HepG2 (cell line): ENCODE measurements around the gene PAK6. TPM values are rescaled to one million over a fixed set of nuclear protein-coding genes. Genes with fewer than 3 reads are reported as not detected.

ENCODE experiments used
- ATAC-seq: fragments of 200-7000 bp; cut with Tn5 transposase; 3 replicates; pipeline ENCODE4 v1.9.1; 2020; ENCODE audit warnings: mild to moderate bottlenecking, moderate library complexity
- BruUV-seq: library from RNA; stranded (reverse); fragments of 400-500 nt; replicated peaks from 2 replicates; lab custom pipeline; 2021; lab: Mats Ljungman, UMichigan
- CTCF ChIA-PET: fragments of 300-600 bp; formaldehyde crosslinking; extraction: SDS; loops from one replicate; lab custom pipeline; 2021; ENCODE audit warnings: low total read pairs, inconsistent platforms, low intra/inter-chr PET ratio; lab: Yijun Ruan, JAX
- POLR2A ChIA-PET: fragments of 350-600 bp; sonication (Branson Sonifier 250); formaldehyde crosslinking; loops from one replicate; lab custom pipeline; 2020; ENCODE audit warnings: antibody characterized with exemption, inconsistent platforms; lab: Yijun Ruan, JAX
- DNase-seq: peaks from one replicate; pipeline ENCODE4 v3.0.0-alpha.2; 2015; ENCODE audit warnings: low spot score
- FAIRE-seq: peaks from 3 replicates; lab custom pipeline; 2011; peaks lifted over from hg19 to GRCh38; lab: Jason Lieb, UNC
- H2AFZ ChIP-seq: one replicate; pipeline ENCODE4 v1.6.1; 2011; ENCODE audit warnings: low read length, inconsistent platforms
- H3K27ac ChIP-seq: fragments of 300-600 bp; 3 replicates; pipeline ENCODE4 v1.8.0; 2011; ENCODE audit warnings: mixed run types, mild to moderate bottlenecking, mixed read lengths, low read length, inconsistent platforms; ENCODE audit not compliant: insufficient read depth; ENCODE audit errors: extremely low read length
- H3K27me3 ChIP-seq, 2 experiments: fragments of 200-600 bp in 1 of 2; 2 replicates in 1 of 2; 3 replicates in 1 of 2; pipeline versions ENCODE4 v1.6.0 to v1.8.0; 2011; ENCODE audit warnings: low read length in 2 of 2, mild to moderate bottlenecking in 2 of 2, moderate library complexity in 2 of 2, inconsistent platforms in 1 of 2; ENCODE audit not compliant: insufficient read depth in 2 of 2, control insufficient read depth in 1 of 2
- H3K36me3 ChIP-seq, 2 experiments: fragments of 200-600 bp in 1 of 2; replicated peaks in 1 of 2; 2 replicates in 1 of 2; 3 replicates in 1 of 2; pipeline versions ENCODE4 v1.5.1 to v1.8.0; 2011; ENCODE audit warnings: low read length in 2 of 2, inconsistent platforms in 1 of 2; ENCODE audit not compliant: insufficient read depth in 2 of 2, control insufficient read depth in 1 of 2
- H3K4me1 ChIP-seq: 2 replicates; pipeline ENCODE4 v1.5.1; 2012; ENCODE audit warnings: low read length, inconsistent platforms; ENCODE audit not compliant: insufficient read depth
- H3K4me2 ChIP-seq: 2 replicates; pipeline ENCODE4 v1.6.0; 2011; ENCODE audit warnings: low read depth, low read length, inconsistent platforms
- H3K4me3 ChIP-seq, 3 experiments: fragments of 200-600 bp in 1 of 3; sonication (generic), shearing (Covaris generic) in 1 of 3; replicated peaks in 1 of 3; 2 replicates each; pipeline ENCODE4 v1.5.1; 2011 to 2016; ENCODE audit warnings: low read length in 3 of 3, inconsistent platforms in 2 of 3, low read depth in 2 of 3, mild to moderate bottlenecking in 2 of 3, control low read depth in 1 of 3, mixed read lengths in 1 of 3; ENCODE audit not compliant: insufficient read depth in 1 of 3
- H3K79me2 ChIP-seq: one replicate; pipeline ENCODE4 v1.6.1; 2011; ENCODE audit warnings: low read length, inconsistent platforms; ENCODE audit not compliant: insufficient read depth
- H3K9ac ChIP-seq: 2 replicates; pipeline ENCODE4 v1.6.0; 2011; ENCODE audit warnings: mild to moderate bottlenecking, low read depth, low read length, inconsistent platforms; ENCODE audit not compliant: insufficient read depth
- H3K9me3 ChIP-seq: 2 replicates; pipeline ENCODE4 v1.5.1; 2012; ENCODE audit warnings: mild to moderate bottlenecking, low read length
- H4K20me1 ChIP-seq: 2 replicates; pipeline ENCODE4 v1.6.0; 2011; ENCODE audit warnings: inconsistent platforms, mild to moderate bottlenecking, low read length, moderate library complexity; ENCODE audit not compliant: insufficient read depth
- HES4 ChIP-seq: sonication (generic); formaldehyde crosslinking; IDR thresholded peaks from 2 replicates; pipeline ENCODE4 v1.9.0; 2021; ENCODE audit warnings: mild to moderate bottlenecking, missing genetic modification reagents, borderline replicate concordance
- PLRG1 ChIP-seq: fragments of 450-650 bp; conservative IDR thresholded peaks from 2 replicates; pipeline ENCODE4 v1.6.1; 2016
- ZNF256 ChIP-seq: sonication (generic); formaldehyde crosslinking; conservative IDR thresholded peaks from 2 replicates; pipeline ENCODE4 v1.4.0; 2020; ENCODE audit warnings: missing genetic modification reagents
- ZNF446 ChIP-seq: sonication (generic); formaldehyde crosslinking; IDR thresholded peaks from 2 replicates; pipeline ENCODE4 v1.5.0; 2020; ENCODE audit warnings: mild to moderate bottlenecking, missing genetic modification reagents
- ZNF607 ChIP-seq: sonication (generic); formaldehyde crosslinking; IDR thresholded peaks from 2 replicates; pipeline ENCODE4 v1.5.1; 2020; ENCODE audit warnings: missing genetic modification reagents, mild to moderate bottlenecking, borderline replicate concordance
- WGBS: methylation state at CpG from one replicate; pipeline ENCODE4 v1.1.6; 2017; ENCODE audit warnings: low lambda C conversion rate; 5-methylcytosine and 5-hydroxymethylcytosine counted together
- in situ Hi-C: cut with HindIII; loops from 2 replicates; pipeline ENCODE4 v1.10.0; 2017; ENCODE audit warnings: low pct_unique_long_range_greater_than_20kb; ENCODE audit not compliant: extremely low pct_ligation_motif_present
- intact Hi-C: fragments of 100-400 bp; cut with micrococcal nuclease; formaldehyde crosslinking; loops from one replicate; pipeline ENCODE4 v1.10.0; 2022; ENCODE audit not compliant: unreplicated experiment
- polyA plus RNA-seq, 8 experiments: library from polyadenylated mRNA; depleted of rRNA in 3 of 8; stranded (reverse) in 7 of 8; unstranded in 1 of 8; fragments of >200 nt; fragmentation: Illumina TruSeq in 4 of 8; extraction: Trizol in 4 of 8; gene quantifications; 2 replicates each; pipeline versions ENCODE4 v1.2.1 to v1.2.3, GENCODE V29; 2011 to 2016; ENCODE audit warnings: low read depth in 4 of 8, missing spikeins in 1 of 8, mixed read lengths in 1 of 8; ENCODE audit not compliant: insufficient read depth in 1 of 8
- total RNA-seq, 5 experiments: library from RNA; depleted of rRNA; stranded (reverse); fragments of >200 nt; fragmentation: Illumina TruSeq; extraction: Trizol; gene quantifications; 2 replicates each; pipeline ENCODE4 v1.2.3, GENCODE V29; 2016; ENCODE audit warnings: low read depth in 1 of 5
- TF ChIP-seq, protein P1 (sequence below): sonication (generic); formaldehyde crosslinking; IDR thresholded peaks from 2 replicates; pipeline ENCODE4 v1.4.0; 2020; ENCODE audit warnings: missing genetic modification reagents, borderline replicate concordance
- TF ChIP-seq, protein P2 (sequence below): sonication (generic); formaldehyde crosslinking; conservative IDR thresholded peaks from 2 replicates; pipeline ENCODE4 v1.4.0; 2020; ENCODE audit warnings: missing genetic modification reagents
- TF ChIP-seq, protein P3 (sequence below): sonication (generic); formaldehyde crosslinking; IDR thresholded peaks from 2 replicates; pipeline ENCODE4 v1.4.0; 2020; ENCODE audit warnings: missing genetic modification reagents

The PAK6 gene
- total and polyA plus RNA-seq, 2 of the 13 experiments (the other 11 are each of a cell fraction or from before 2014, with no cell fraction given): 0.07 TPM; not detected in 1

DNA sequence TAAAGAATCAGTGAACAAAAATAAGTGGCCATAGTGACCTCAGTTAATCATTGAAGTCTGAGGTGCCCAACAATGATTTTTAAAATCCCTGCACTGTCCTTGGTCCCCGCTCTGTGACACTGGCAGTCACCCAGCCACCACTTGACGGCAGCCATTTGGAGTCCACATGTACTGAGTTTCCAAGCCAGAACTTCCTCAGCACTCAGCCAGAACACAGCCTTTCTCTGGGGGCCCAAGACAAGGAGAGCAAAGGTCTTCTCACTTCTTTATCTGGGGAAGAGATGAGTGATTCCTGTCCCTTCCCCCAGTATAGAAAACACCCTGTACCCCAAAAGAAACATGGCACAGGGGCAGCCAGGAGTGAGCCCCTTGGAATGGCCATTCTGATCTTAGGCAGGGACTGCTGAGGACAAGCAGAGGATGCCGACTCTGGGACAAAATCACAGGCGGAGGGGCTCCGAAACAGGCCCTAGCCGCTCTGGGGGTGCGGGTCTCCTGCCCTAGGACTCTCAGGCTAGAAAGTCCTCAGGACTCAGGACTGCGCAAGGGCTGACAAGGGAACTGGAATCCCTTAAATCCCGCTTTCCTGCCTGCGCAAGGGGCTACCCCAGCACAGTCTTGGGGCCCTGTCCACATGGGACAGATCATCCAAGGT is 12.8 kb downstream of the PAK6 start:
- DNase-seq (no peak), FAIRE-seq (no peak), ATAC-seq (no peak)
- Histone ChIP-seq H3K79me2 (no peaks in the 10 kb centered on the region), H3K4me2 (no peak overlapping the region), H3K4me3 (no peak overlapping the region), H3K4me1 (peaks cover 22% of the 10 kb centered on the region), H4K20me1 (no peaks in the 10 kb centered on the region), H3K27ac (no peak overlapping the region), H3K9me3 (no peaks in the 10 kb centered on the region), H3K9ac (no peak overlapping the region), H2AFZ (no peak overlapping the region), H3K36me3 (no peaks in the 10 kb centered on the region), H3K27me3 (peaks cover 1 to 69% of the 10 kb centered on the region in 2 experiments; a peak in 4 of 5 replicates)
- BruUV-seq: no TSS peak
- 47% methylated on average over 3 of the region's 10 CpGs for WGBS
- intact Hi-C loops (no loop called here), in situ Hi-C loops (no loop called here)
- POLR2A ChIA-PET: no interaction called here
- no peak for TF ChIP-seq ZNF256 (CRISPR knock-in tag)
- CTCF ChIA-PET: interaction anchor here (1.6 kb wide), 1 partner anchor 23 kb away, joined by 5 read pairs; no protein-coding TSS in a partner anchor

GRCh38 chr15:40252141-40252437 is 13.2 kb downstream of the PAK6 start:
- Histone ChIP-seq H3K4me3 (no peak overlapping the region), H3K9me3 (no peaks in the 10 kb centered on the region), H4K20me1 (no peaks in the 10 kb centered on the region), H3K9ac (no peak overlapping the region), H3K4me2 (no peak overlapping the region), H3K27me3 (peaks cover 1 to 66% of the 10 kb centered on the region in 2 experiments; a peak in 4 of 5 replicates), H3K79me2 (no peaks in the 10 kb centered on the region), H3K27ac (no peak overlapping the region), H2AFZ (no peak overlapping the region), H3K4me1 (peaks cover 27% of the 10 kb centered on the region), H3K36me3 (no peaks in the 10 kb centered on the region)
- BruUV-seq: no TSS peak
- ATAC-seq: no peak
- ChIA-PET POLR2A (no interaction called here), CTCF (interaction anchor here (1.6 kb wide), 1 partner anchor 23 kb away, joined by 5 read pairs; no protein-coding TSS in a partner anchor)
- no peak for DNase-seq
- FAIRE-seq: no peak
- no CpG with 5 or more reads among the region's 27 CpGs for WGBS
- intact Hi-C loops: no loop called here
- in situ Hi-C loops: no loop called here
- TF ChIP-seq ZNF446 (CRISPR knock-in tag) (no peak), PLRG1 (no peak), ZNF607 (CRISPR knock-in tag) (no peak), HES4 (CRISPR knock-in tag) (no peak)
- TF ChIP-seq, protein P1, sequence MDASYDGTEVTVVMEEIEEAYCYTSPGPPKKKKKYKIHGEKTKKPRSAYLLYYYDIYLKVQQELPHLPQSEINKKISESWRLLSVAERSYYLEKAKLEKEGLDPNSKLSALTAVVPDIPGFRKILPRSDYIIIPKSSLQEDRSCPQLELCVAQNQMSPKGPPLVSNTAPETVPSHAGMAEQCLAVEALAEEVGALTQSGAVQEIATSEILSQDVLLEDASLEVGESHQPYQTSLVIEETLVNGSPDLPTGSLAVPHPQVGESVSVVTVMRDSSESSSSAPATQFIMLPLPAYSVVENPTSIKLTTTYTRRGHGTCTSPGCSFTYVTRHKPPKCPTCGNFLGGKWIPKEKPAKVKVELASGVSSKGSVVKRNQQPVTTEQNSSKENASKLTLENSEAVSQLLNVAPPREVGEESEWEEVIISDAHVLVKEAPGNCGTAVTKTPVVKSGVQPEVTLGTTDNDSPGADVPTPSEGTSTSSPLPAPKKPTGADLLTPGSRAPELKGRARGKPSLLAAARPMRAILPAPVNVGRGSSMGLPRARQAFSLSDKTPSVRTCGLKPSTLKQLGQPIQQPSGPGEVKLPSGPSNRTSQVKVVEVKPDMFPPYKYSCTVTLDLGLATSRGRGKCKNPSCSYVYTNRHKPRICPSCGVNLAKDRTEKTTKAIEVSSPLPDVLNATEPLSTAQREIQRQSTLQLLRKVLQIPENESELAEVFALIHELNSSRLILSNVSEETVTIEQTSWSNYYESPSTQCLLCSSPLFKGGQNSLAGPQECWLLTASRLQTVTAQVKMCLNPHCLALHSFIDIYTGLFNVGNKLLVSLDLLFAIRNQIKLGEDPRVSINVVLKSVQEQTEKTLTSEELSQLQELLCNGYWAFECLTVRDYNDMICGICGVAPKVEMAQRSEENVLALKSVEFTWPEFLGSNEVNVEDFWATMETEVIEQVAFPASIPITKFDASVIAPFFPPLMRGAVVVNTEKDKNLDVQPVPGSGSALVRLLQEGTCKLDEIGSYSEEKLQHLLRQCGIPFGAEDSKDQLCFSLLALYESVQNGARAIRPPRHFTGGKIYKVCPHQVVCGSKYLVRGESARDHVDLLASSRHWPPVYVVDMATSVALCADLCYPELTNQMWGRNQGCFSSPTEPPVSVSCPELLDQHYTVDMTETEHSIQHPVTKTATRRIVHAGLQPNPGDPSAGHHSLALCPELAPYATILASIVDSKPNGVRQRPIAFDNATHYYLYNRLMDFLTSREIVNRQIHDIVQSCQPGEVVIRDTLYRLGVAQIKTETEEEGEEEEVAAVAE: no peak
- TF ChIP-seq, protein P2, sequence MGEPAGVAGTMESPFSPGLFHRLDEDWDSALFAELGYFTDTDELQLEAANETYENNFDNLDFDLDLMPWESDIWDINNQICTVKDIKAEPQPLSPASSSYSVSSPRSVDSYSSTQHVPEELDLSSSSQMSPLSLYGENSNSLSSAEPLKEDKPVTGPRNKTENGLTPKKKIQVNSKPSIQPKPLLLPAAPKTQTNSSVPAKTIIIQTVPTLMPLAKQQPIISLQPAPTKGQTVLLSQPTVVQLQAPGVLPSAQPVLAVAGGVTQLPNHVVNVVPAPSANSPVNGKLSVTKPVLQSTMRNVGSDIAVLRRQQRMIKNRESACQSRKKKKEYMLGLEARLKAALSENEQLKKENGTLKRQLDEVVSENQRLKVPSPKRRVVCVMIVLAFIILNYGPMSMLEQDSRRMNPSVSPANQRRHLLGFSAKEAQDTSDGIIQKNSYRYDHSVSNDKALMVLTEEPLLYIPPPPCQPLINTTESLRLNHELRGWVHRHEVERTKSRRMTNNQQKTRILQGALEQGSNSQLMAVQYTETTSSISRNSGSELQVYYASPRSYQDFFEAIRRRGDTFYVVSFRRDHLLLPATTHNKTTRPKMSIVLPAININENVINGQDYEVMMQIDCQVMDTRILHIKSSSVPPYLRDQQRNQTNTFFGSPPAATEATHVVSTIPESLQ (CRISPR knock-in tag): no peak
- TF ChIP-seq, protein P3, sequence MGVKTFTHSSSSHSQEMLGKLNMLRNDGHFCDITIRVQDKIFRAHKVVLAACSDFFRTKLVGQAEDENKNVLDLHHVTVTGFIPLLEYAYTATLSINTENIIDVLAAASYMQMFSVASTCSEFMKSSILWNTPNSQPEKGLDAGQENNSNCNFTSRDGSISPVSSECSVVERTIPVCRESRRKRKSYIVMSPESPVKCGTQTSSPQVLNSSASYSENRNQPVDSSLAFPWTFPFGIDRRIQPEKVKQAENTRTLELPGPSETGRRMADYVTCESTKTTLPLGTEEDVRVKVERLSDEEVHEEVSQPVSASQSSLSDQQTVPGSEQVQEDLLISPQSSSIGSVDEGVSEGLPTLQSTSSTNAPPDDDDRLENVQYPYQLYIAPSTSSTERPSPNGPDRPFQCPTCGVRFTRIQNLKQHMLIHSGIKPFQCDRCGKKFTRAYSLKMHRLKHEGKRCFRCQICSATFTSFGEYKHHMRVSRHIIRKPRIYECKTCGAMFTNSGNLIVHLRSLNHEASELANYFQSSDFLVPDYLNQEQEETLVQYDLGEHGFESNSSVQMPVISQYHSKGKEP (CRISPR knock-in tag): no peak
